ENCODE results near the gene MAU2. TPM values are rescaled to one million over a fixed set of nuclear protein-coding genes. Genes with fewer than 3 reads are reported as not detected.
A peak's percentile ranks its signal among the peaks of the same experiment; 100 is the strongest.

MAU2 gene
- total and polyA plus RNA-seq, 2 of the 13 experiments (the other 11 are each of a cell fraction or from before 2014, with no cell fraction given): 16.8 to 33.8 TPM

- TF ChIP-seq SMAD9 (CRISPR knock-in tag; IDR thresholded peaks at IDR 0.05): peak; percentile 86; the same call in 1 of the 2 replicates
- peak; percentile 93; the same call in 1 of the 2 replicates for TF ChIP-seq IRX3 (CRISPR knock-in tag; IDR thresholded peaks at IDR 0.05; ENCODE audit: borderline replicate concordance, low read depth)
- peak; percentile 92 for TF ChIP-seq ZNF598 (CRISPR knock-in tag; IDR thresholded peaks at IDR 0.05; ENCODE audit: borderline replicate concordance)
- TF ChIP-seq ZFP37 (CRISPR knock-in tag; IDR thresholded peaks at IDR 0.05; ENCODE audit: borderline replicate concordance): peak; percentile 94
- TF ChIP-seq SOX13 (IDR thresholded peaks at IDR 0.05): no peak
- peak in 1 of 2 experiments; percentile 51; a peak in 2 of 4 replicates for TF ChIP-seq SOX13 (CRISPR knock-in tag; conservative IDR thresholded peaks at IDR 0.05 in 1 of 2, IDR thresholded peaks at IDR 0.05 in 1 of 2)
- 0 out of 2 replicates have a peak, but pooled peaks have one; percentile 81 for TF ChIP-seq FLYWCH1 (CRISPR knock-in tag; IDR thresholded peaks at IDR 0.05)
- TF ChIP-seq ZFP90 (CRISPR knock-in tag; IDR thresholded peaks at IDR 0.05; ENCODE audit: borderline replicate concordance): peak; percentile 88; the same call in 1 of the 2 replicates
- no peak for TF ChIP-seq HOXA7 (CRISPR knock-in tag; IDR thresholded peaks at IDR 0.05)
- TF ChIP-seq TCF12 (IDR thresholded peaks at IDR 0.05): no peak
- 0 out of 2 replicates have a peak, but pooled peaks have one; percentile 63 for TF ChIP-seq TCF12 (CRISPR knock-in tag; IDR thresholded peaks at IDR 0.05)
- TF ChIP-seq NFATC3 (CRISPR knock-in tag; IDR thresholded peaks at IDR 0.05): peak; percentile 85; the same call in 1 of the 2 replicates
- no peak for TF ChIP-seq SRSF9 (IDR thresholded peaks at IDR 0.05; ENCODE audit: borderline replicate concordance, insufficient read depth, low read depth, low read length, poor library complexity, severe bottlenecking)
- no peak for TF ChIP-seq XBP1 (CRISPR knock-in tag; IDR thresholded peaks at IDR 0.05)
- TF ChIP-seq ZNF496 (CRISPR knock-in tag; IDR thresholded peaks at IDR 0.05; ENCODE audit: insufficient replicate concordance): no peak
- no peak for TF ChIP-seq GZF1 (CRISPR knock-in tag; IDR thresholded peaks at IDR 0.05)
- TF ChIP-seq TRIM24 (CRISPR knock-in tag; IDR thresholded peaks at IDR 0.05): no peak
- TF ChIP-seq SNAI1 (CRISPR knock-in tag; IDR thresholded peaks at IDR 0.05; ENCODE audit: borderline replicate concordance): peak; percentile 50; the same call in 1 of the 2 replicates
- no peak for TF ChIP-seq HDAC6 (IDR thresholded peaks at IDR 0.05; ENCODE audit: low read depth, low read length)
- TF ChIP-seq ZNF7 (CRISPR knock-in tag; IDR thresholded peaks at IDR 0.05): no peak
- peak; percentile 63; the same call in 1 of the 2 replicates for TF ChIP-seq ZNF3 (CRISPR knock-in tag; IDR thresholded peaks at IDR 0.05)
- TF ChIP-seq ZZZ3 (CRISPR knock-in tag; IDR thresholded peaks at IDR 0.05; ENCODE audit: borderline replicate concordance): peak; percentile 67
- TF ChIP-seq JDP2 (CRISPR knock-in tag; IDR thresholded peaks at IDR 0.05; ENCODE audit: borderline replicate concordance): no peak; the same call in 1 of the 2 replicates
- TF ChIP-seq RCOR2 (CRISPR knock-in tag; IDR thresholded peaks at IDR 0.05): peak; percentile 80; the same call in 1 of the 2 replicates
- TF ChIP-seq, protein P1, sequence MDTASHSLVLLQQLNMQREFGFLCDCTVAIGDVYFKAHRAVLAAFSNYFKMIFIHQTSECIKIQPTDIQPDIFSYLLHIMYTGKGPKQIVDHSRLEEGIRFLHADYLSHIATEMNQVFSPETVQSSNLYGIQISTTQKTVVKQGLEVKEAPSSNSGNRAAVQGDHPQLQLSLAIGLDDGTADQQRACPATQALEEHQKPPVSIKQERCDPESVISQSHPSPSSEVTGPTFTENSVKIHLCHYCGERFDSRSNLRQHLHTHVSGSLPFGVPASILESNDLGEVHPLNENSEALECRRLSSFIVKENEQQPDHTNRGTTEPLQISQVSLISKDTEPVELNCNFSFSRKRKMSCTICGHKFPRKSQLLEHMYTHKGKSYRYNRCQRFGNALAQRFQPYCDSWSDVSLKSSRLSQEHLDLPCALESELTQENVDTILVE (CRISPR knock-in tag; IDR thresholded peaks at IDR 0.05): peak; percentile 82
- TF ChIP-seq KLF12 (CRISPR knock-in tag; IDR thresholded peaks at IDR 0.05; ENCODE audit: borderline replicate concordance): peak; percentile 85
- no peak; the same call in 1 of the 2 replicates for TF ChIP-seq DMTF1 (CRISPR knock-in tag; IDR thresholded peaks at IDR 0.05)
Observed at GRCh38 chr19:19404879-19405860, 84.5 kb downstream of the MAU2 start, which contains the start of gene GATAD2A (continued).

Measured in HepG2 (cell line).